OCI-LY7 (cell line): ENCODE data around the gene UPF2. TPM values are rescaled to one million over a fixed set of nuclear protein-coding genes. Genes with fewer than 3 reads are reported as not detected.

ENCODE experiments used
- BruUV-seq: library from RNA; stranded (reverse); fragments of 400-500 nt; replicated peaks from 2 replicates; lab custom pipeline; 2021; lab: Mats Ljungman, UMichigan
- CTCF ChIA-PET: fragments of 300-600 bp; sonication (Branson Sonifier 250); formaldehyde crosslinking; loops from one replicate; lab custom pipeline; 2022; ENCODE audit warnings: antibody characterized with exemption; ENCODE audit not compliant: unreplicated experiment; lab: Charles Lee
- POLR2A ChIA-PET: fragments of 300-600 bp; sonication (Branson Sonifier 250); formaldehyde crosslinking; loops from one replicate; lab custom pipeline; 2022; ENCODE audit warnings: antibody characterized with exemption; lab: Charles Lee
- DNase-seq: peaks from one replicate; pipeline ENCODE4 v3.0.0-alpha.2; 2015; ENCODE audit warnings: low spot score
- H2AFZ ChIP-seq: fragments of 200-600 bp; sonication (generic), shearing (Covaris generic); 2 replicates; pipeline ENCODE4 v1.6.1; 2014; ENCODE audit warnings: mild to moderate bottlenecking, antibody characterized with exemption, low read length, moderate library complexity
- H3K27ac ChIP-seq: fragments of 200-600 bp; sonication (generic); 2 replicates; pipeline ENCODE4 v1.5.1; 2014; ENCODE audit warnings: mixed run types, low read depth, mild to moderate bottlenecking, moderate library complexity, low read length, inconsistent platforms; ENCODE audit not compliant: poor library complexity, severe bottlenecking
- H3K36me3 ChIP-seq: fragments of 200-600 bp; sonication (generic); 2 replicates; pipeline ENCODE4 v1.6.1; 2014; ENCODE audit warnings: mild to moderate bottlenecking, antibody characterized with exemption, low read length, moderate library complexity, mixed read lengths; ENCODE audit not compliant: insufficient read depth
- H3K4me1 ChIP-seq: fragments of 200-600 bp; sonication (generic); 2 replicates; pipeline ENCODE4 v1.5.1; 2014; ENCODE audit warnings: mild to moderate bottlenecking, low read length; ENCODE audit not compliant: insufficient read depth, poor library complexity, severe bottlenecking
- H3K4me2 ChIP-seq: fragments of 200-600 bp; sonication (generic); 2 replicates; pipeline ENCODE4 v1.6.1; 2014; ENCODE audit warnings: mild to moderate bottlenecking, low read length
- H3K4me3 ChIP-seq: fragments of 200-600 bp; sonication (generic); 2 replicates; pipeline ENCODE4 v1.5.1; 2014; ENCODE audit warnings: mild to moderate bottlenecking, low read depth, low read length; ENCODE audit not compliant: poor library complexity, severe bottlenecking
- H3K79me2 ChIP-seq: fragments of 200-600 bp; sonication (generic); 2 replicates; pipeline ENCODE4 v1.6.1; 2016; ENCODE audit warnings: low read depth, mild to moderate bottlenecking, low read length, moderate library complexity, mixed read lengths; ENCODE audit not compliant: insufficient read depth
- H3K9me2 ChIP-seq: fragments of 200-600 bp; sonication (generic); 2 replicates; pipeline ENCODE4 v1.6.1; 2016; ENCODE audit warnings: mild to moderate bottlenecking, low read length, mixed read lengths; ENCODE audit not compliant: insufficient read depth
- H3K9me3 ChIP-seq: fragments of 200-600 bp; sonication (generic); 2 replicates; pipeline ENCODE4 v1.6.1; 2014; ENCODE audit warnings: mild to moderate bottlenecking, mixed run types, low read length, mixed read lengths
- H4K20me1 ChIP-seq: fragments of 200-600 bp; sonication (generic); 2 replicates; pipeline ENCODE4 v1.6.1; 2014; ENCODE audit warnings: mild to moderate bottlenecking, antibody characterized with exemption, low read length, moderate library complexity, mixed read lengths; ENCODE audit not compliant: insufficient read depth
- CTCF ChIP-seq: fragments of 200-600 bp; sonication (generic); conservative IDR thresholded peaks from 2 replicates; pipeline ENCODE4 v1.5.1; 2014; ENCODE audit warnings: mild to moderate bottlenecking, antibody characterized with exemption, low read length, moderate library complexity, mixed read lengths
- EZH2phosphoT487 ChIP-seq: fragments of 200-600 bp; sonication (generic); IDR thresholded peaks from 2 replicates; pipeline ENCODE4 v1.6.1; 2018; ENCODE audit warnings: low read depth, borderline replicate concordance, mild to moderate bottlenecking, mixed run types, antibody characterized with exemption, low read length, moderate library complexity, mixed read lengths
- intact Hi-C: fragments of 100-400 bp; cut with micrococcal nuclease; formaldehyde crosslinking; loops from one replicate; pipeline ENCODE4 v1.10.0; 2022; ENCODE audit not compliant: unreplicated experiment
- total RNA-seq, 2 experiments: library from RNA; depleted of rRNA in 1 of 2; stranded (reverse); fragments of >200 nt in 1 of 2; shearing (Covaris generic) in 1 of 2; gene quantifications; 2 replicates each; pipeline ENCODE4 v1.2.3, GENCODE V29; 2014 to 2022

Gene UPF2
- total RNA-seq, 2 experiments from 2014 or later, result 24.8 to 46.8 TPM

- no peaks in the 10 kb centered on the region for H3K79me2 ChIP-seq
- H3K9me2 ChIP-seq, result no peaks in the 10 kb centered on the region
- H3K27ac ChIP-seq, result no peak overlapping the region
- H4K20me1 ChIP-seq, result no peaks in the 10 kb centered on the region
- H3K9me3 ChIP-seq, result no peaks in the 10 kb centered on the region
- BruUV-seq, result no TSS peak
- H2AFZ ChIP-seq, result no peak overlapping the region
- CTCF ChIA-PET, result no interaction called here
- intact Hi-C loops, result no loop called here
- DNase-seq, result no peak
- no peaks in the 10 kb centered on the region for H3K4me1 ChIP-seq
- H3K36me3 ChIP-seq, result no peaks in the 10 kb centered on the region
- TF ChIP-seq EZH2phosphoT487 (no peak), CTCF (no peak)
- no peak overlapping the region for H3K4me3 ChIP-seq
- no peak overlapping the region for H3K4me2 ChIP-seq
- POLR2A ChIA-PET, result interaction anchor here (0.5 to 0.6 kb wide), 2 partner anchors 52 to 214 kb away, joined by 3 to 4 read pairs; no protein-coding TSS in a partner anchor
These were observed 132.5 kb downstream of the UPF2 start for GRCh38 chr10:11910102-11910501.

GRCh38 chr10:11909618-11910017 lies 133.0 kb downstream of the UPF2 start:
- TF ChIP-seq CTCF (no peak), EZH2phosphoT487 (no peak)
- ChIA-PET POLR2A (no interaction called here), CTCF (no interaction called here)
- H3K4me1 ChIP-seq, result no peaks in the 10 kb centered on the region
- no peak overlapping the region for H3K27ac ChIP-seq
- H3K9me2 ChIP-seq, result no peaks in the 10 kb centered on the region
- no peaks in the 10 kb centered on the region for H4K20me1 ChIP-seq
- H3K79me2 ChIP-seq, result no peaks in the 10 kb centered on the region
- H3K4me3 ChIP-seq, result no peak overlapping the region
- H3K9me3 ChIP-seq, result no peaks in the 10 kb centered on the region
- DNase-seq, result no peak
- no peak overlapping the region for H3K4me2 ChIP-seq
- BruUV-seq, result no TSS peak
- no peak overlapping the region for H2AFZ ChIP-seq
- no peaks in the 10 kb centered on the region for H3K36me3 ChIP-seq
- intact Hi-C loops, result no loop called here

GRCh38 chr10:11908991-11909390 lies 133.6 kb downstream of the UPF2 start:
- Histone ChIP-seq H3K4me3 (no peak overlapping the region), H4K20me1 (no peaks in the 10 kb centered on the region), H3K36me3 (no peaks in the 10 kb centered on the region), H3K27ac (no peak overlapping the region), H3K79me2 (no peaks in the 10 kb centered on the region), H3K4me1 (no peaks in the 10 kb centered on the region), H3K9me2 (no peaks in the 10 kb centered on the region), H2AFZ (no peak overlapping the region), H3K9me3 (no peaks in the 10 kb centered on the region), H3K4me2 (no peak overlapping the region)
- intact Hi-C loops, result no loop called here
- TF ChIP-seq CTCF, result no peak
- TF ChIP-seq EZH2phosphoT487, result no peak
- ChIA-PET CTCF (no interaction called here), POLR2A (no interaction called here)
- no TSS peak for BruUV-seq
- no peak for DNase-seq
